SK-N-SH (cell line): ENCODE measurements around the gene PRDM5.

Experiments used
- CHD2 ChIP-seq: fragments of 150-350 bp; IDR thresholded peaks from 2 replicates; pipeline ENCODE4 v1.6.1; 2018; ENCODE audit warnings: low read length; ENCODE audit not compliant: partially characterized antibody
- EP300 ChIP-seq, 2 experiments: IDR thresholded peaks; 2 replicates each; pipeline versions ENCODE4 v1.4.0 to v1.6.1; 2012; ENCODE audit warnings: borderline replicate concordance in 1 of 2, low read depth in 1 of 2, low read length in 1 of 2
- GABPA ChIP-seq: IDR thresholded peaks from 2 replicates; pipeline ENCODE4 v1.4.0; 2012; ENCODE audit warnings: low read depth, mild to moderate bottlenecking
- IRF3 ChIP-seq: fragments of 150-350 bp; IDR thresholded peaks from 2 replicates; pipeline ENCODE4 v1.6.1; 2016; ENCODE audit warnings: mild to moderate bottlenecking, low read depth, low read length
- POLR2AphosphoS5 ChIP-seq: IDR thresholded peaks from 2 replicates; pipeline ENCODE4 v1.6.1; 2012; ENCODE audit warnings: low read depth, low read length
- RAD21 ChIP-seq: IDR thresholded peaks from 2 replicates; pipeline ENCODE4 v1.6.1; 2012; ENCODE audit warnings: mild to moderate bottlenecking, low read length
- RFX5 ChIP-seq: IDR thresholded peaks from 2 replicates; pipeline ENCODE4 v1.6.1; 2012; ENCODE audit warnings: mild to moderate bottlenecking, improper control_type of control experiment, low read length
- TEAD4 ChIP-seq: IDR thresholded peaks from 2 replicates; pipeline ENCODE4 v1.4.0; 2012; ENCODE audit warnings: mild to moderate bottlenecking, borderline replicate concordance; ENCODE audit not compliant: insufficient read depth
- USF1 ChIP-seq: IDR thresholded peaks from 2 replicates; pipeline ENCODE4 v1.4.0; 2012; ENCODE audit warnings: low read depth, borderline replicate concordance
- YY1 ChIP-seq: IDR thresholded peaks from 2 replicates; pipeline ENCODE4 v1.4.0; 2012; ENCODE audit warnings: low read depth, mild to moderate bottlenecking
- TF ChIP-seq, protein P1 (sequence below): fragments of 200-600 bp; sonication (generic); IDR thresholded peaks from 2 replicates; pipeline ENCODE4 v1.6.1; 2017; ENCODE audit warnings: antibody characterized with exemption, mild to moderate bottlenecking, moderate library complexity
- TF ChIP-seq, protein P2 (sequence below): IDR thresholded peaks from 2 replicates; pipeline ENCODE4 v1.4.0; 2012; ENCODE audit warnings: low read depth

- TF ChIP-seq IRF3 = no peak
- TF ChIP-seq, protein P1, sequence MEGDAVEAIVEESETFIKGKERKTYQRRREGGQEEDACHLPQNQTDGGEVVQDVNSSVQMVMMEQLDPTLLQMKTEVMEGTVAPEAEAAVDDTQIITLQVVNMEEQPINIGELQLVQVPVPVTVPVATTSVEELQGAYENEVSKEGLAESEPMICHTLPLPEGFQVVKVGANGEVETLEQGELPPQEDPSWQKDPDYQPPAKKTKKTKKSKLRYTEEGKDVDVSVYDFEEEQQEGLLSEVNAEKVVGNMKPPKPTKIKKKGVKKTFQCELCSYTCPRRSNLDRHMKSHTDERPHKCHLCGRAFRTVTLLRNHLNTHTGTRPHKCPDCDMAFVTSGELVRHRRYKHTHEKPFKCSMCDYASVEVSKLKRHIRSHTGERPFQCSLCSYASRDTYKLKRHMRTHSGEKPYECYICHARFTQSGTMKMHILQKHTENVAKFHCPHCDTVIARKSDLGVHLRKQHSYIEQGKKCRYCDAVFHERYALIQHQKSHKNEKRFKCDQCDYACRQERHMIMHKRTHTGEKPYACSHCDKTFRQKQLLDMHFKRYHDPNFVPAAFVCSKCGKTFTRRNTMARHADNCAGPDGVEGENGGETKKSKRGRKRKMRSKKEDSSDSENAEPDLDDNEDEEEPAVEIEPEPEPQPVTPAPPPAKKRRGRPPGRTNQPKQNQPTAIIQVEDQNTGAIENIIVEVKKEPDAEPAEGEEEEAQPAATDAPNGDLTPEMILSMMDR = no peak
- no peak for TF ChIP-seq POLR2AphosphoS5
- no peak for TF ChIP-seq RFX5
- TF ChIP-seq EP300 (IDR thresholded peaks at IDR 0.05; ENCODE audit: borderline replicate concordance in 1 of 2, low read depth in 1 of 2, low read length in 1 of 2) = no peak
- no peak for TF ChIP-seq USF1
- TF ChIP-seq TEAD4 = no peak
- TF ChIP-seq RAD21 = no peak
- no peak for TF ChIP-seq YY1
- no peak for TF ChIP-seq GABPA
- TF ChIP-seq CHD2 = no peak
- TF ChIP-seq, protein P2, sequence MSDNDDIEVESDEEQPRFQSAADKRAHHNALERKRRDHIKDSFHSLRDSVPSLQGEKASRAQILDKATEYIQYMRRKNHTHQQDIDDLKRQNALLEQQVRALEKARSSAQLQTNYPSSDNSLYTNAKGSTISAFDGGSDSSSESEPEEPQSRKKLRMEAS = no peak
These were observed 43.4 kb upstream of the PRDM5 start for GRCh38 chr4:120965938-120966337.
